ENCODE data around the gene ARHGEF28.

DNA sequence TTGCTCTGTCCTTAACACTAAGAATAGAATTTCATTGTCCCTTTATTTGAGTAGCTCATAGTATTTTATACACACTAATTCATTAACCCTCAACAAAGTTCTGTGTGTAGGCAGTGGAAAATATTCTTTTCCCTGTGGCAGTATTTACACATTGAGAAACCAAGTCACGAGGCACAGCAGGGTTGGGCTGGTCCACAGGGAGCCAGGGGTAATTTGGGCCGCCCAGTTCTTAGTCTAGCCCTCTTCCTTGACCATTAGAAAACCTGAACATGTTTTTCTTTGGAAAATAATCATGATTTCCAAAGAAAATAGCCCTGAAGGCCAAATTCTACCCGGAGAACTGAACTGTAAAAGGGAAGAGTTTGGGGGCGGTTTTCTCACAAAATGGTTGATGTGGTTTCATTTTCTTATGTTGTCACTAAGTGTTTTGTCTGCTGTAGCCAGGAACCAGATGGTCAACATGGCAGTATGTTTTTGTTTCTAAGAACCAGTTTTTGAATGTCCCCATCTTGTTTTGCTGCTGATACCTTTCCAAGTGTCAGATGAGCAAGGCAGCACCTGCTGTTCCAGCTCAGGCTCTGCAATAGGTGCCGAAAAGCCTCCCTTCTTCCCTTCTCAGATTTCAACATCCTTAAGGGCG is 29.6 kb downstream of the ARHGEF28 start:
- TF ChIP-seq, protein P1, sequence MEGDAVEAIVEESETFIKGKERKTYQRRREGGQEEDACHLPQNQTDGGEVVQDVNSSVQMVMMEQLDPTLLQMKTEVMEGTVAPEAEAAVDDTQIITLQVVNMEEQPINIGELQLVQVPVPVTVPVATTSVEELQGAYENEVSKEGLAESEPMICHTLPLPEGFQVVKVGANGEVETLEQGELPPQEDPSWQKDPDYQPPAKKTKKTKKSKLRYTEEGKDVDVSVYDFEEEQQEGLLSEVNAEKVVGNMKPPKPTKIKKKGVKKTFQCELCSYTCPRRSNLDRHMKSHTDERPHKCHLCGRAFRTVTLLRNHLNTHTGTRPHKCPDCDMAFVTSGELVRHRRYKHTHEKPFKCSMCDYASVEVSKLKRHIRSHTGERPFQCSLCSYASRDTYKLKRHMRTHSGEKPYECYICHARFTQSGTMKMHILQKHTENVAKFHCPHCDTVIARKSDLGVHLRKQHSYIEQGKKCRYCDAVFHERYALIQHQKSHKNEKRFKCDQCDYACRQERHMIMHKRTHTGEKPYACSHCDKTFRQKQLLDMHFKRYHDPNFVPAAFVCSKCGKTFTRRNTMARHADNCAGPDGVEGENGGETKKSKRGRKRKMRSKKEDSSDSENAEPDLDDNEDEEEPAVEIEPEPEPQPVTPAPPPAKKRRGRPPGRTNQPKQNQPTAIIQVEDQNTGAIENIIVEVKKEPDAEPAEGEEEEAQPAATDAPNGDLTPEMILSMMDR (IDR thresholded peaks at IDR 0.05; ENCODE audit: low read depth, low read length, poor library complexity, severe bottlenecking), result no peak
- TF ChIP-seq EZH2phosphoT487 (IDR thresholded peaks at IDR 0.05; ENCODE audit: borderline replicate concordance, low read length), result no peak

Measured in DOHH2 (cell line).